HG02884 (cell line): ENCODE data around the gene ZNF384.

Experiments used
- ATAC-seq: cut with Tn5 transposase; IDR thresholded peaks from one replicate; pipeline ENCODE4 v1.9.1; 2021; ENCODE audit warnings: mild to moderate bottlenecking, moderate library complexity; ENCODE audit not compliant: unreplicated experiment

Gene ZNF384

GRCh38 chr12:6662906-6663742 lies 26.1 kb downstream of the ZNF384 start, which contains the start of gene ING4:
TSS of gene ING4 (minus strand) at chr12:6663119. CDS start at chr12:6663101, 18 bp downstream.
- peak; percentile 94 for ATAC-seq

GRCh38 chr12:6662602-6662905 lies 26.6 kb downstream of the ZNF384 start:
- peak; percentile 4 for ATAC-seq

- no peak for ATAC-seq
Observed at GRCh38 chr12:6653987-6654386, 35.2 kb downstream of the ZNF384 start.

GRCh38 chr12:6653342-6653741 lies 35.8 kb downstream of the ZNF384 start:
- no peak for ATAC-seq

GRCh38 chr12:6652391-6652790 lies 36.8 kb downstream of the ZNF384 start:
- no peak for ATAC-seq

GRCh38 chr12:6650832-6651231 lies 38.3 kb downstream of the ZNF384 start:
- ATAC-seq = no peak

- no peak for ATAC-seq
Observed at GRCh38 chr12:6647083-6647604, 42.0 kb downstream of the ZNF384 start, which contains the start of gene ACRBP. TSS of gene ACRBP (minus strand) at chr12:6647432. CDS start at chr12:6647366, 66 bp downstream.

- ATAC-seq = no peak
Observed at GRCh38 chr12:6646276-6647082, 42.7 kb downstream of the ZNF384 start.

GRCh38 chr12:6644903-6645302 lies 44.3 kb downstream of the ZNF384 start:
- no peak for ATAC-seq

GRCh38 chr12:6644257-6644596 lies 44.9 kb downstream of the ZNF384 start:
- ATAC-seq = no peak

GRCh38 chr12:6643569-6644256 lies 45.5 kb downstream of the ZNF384 start:
- ATAC-seq = no peak

- ATAC-seq = no peak
Observed at GRCh38 chr12:6641131-6641530, 48.0 kb downstream of the ZNF384 start.

- ATAC-seq = no peak
Observed at GRCh38 chr12:6640497-6640896, 48.7 kb downstream of the ZNF384 start.

- ATAC-seq = no peak
Observed at GRCh38 chr12:6639151-6639801, 49.9 kb downstream of the ZNF384 start.

- no peak for ATAC-seq
Observed at GRCh38 chr12:6638305-6638704, 50.9 kb downstream of the ZNF384 start.

GRCh38 chr12:6635856-6636531 lies 53.2 kb downstream of the ZNF384 start, which contains the start of gene LPAR5:
TSS of gene LPAR5 (minus strand) at chr12:6635959. CDS start at chr12:6621248, 14,711 bp downstream.
- no peak for ATAC-seq

- ATAC-seq = no peak
Observed at GRCh38 chr12:6635375-6635855, 53.8 kb downstream of the ZNF384 start.

- ATAC-seq = no peak
Observed at GRCh38 chr12:6632026-6632983, 56.9 kb downstream of the ZNF384 start.

GRCh38 chr12:6631549-6631961 lies 57.6 kb downstream of the ZNF384 start:
- ATAC-seq = no peak
